ENCODE measurements around the gene KCNC1. TPM values are rescaled to one million over a fixed set of nuclear protein-coding genes. Genes with fewer than 3 reads are reported as not detected.
A peak's percentile ranks its signal among the peaks of the same experiment; 100 is the strongest.

KCNC1 gene
- total RNA-seq, 3 donors from 2014 or later = 0.29 to 0.66 (median 0.34) TPM

DNA sequence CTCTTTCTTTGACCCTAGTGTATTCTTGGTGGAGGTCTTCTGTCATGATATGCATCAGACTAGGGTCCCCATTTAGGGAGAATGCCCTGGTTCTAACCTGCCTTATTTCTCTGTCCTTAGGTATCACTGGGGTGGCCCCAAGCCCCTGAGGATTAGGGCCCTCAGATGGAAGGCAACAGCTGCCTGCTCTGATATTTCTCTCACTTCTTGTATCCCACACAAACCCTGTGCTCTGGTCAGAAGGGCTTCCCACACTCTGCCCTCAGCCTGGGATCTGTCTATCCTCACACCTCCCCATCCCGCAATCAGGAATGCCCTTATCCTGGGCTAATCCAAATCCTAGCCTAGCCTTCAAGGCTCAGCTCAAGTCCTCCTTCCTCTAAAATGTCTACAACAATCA, 75.5 kb downstream of the KCNC1 start:
- no peak overlapping the region for H3K4me3 ChIP-seq
- H3K36me3 ChIP-seq (ENCODE audit: low read depth) = no peaks in the 10 kb centered on the region
- H3K9me3 ChIP-seq = no peaks in the 10 kb centered on the region
- DNase-seq (no peak), ATAC-seq (no peak)
- no peak for TF ChIP-seq CTCF (IDR thresholded peaks at IDR 0.05)
- intact Hi-C loops (cut with DNase I, micrococcal nuclease) = no loop called here
- peaks cover 15% of the 10 kb centered on the region for H3K4me1 ChIP-seq (ENCODE audit: low read depth)

DNA sequence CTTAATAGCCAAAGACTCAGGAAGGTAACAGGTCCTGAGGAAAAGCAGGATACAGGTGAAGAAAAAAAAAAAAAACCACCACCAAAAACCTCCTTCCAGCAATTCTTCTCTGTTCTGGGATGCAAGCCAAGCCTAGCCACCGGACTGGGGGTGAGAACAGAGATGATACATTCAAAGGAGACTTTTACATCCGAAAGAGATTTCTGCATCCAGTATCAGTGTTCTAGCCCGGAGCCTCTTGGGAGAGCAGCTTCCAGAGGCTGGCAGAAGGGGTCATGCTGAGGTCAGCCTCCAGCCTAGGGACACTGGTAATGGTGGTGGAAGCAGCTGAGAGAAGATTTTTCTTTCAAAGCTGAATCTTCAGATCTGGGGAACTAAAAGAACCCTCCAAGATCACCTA, 76.2 kb downstream of the KCNC1 start:
- TF ChIP-seq CTCF (IDR thresholded peaks at IDR 0.05) = no peak
- DNase-seq = no peak
- peaks cover 15% of the 10 kb centered on the region for H3K4me1 ChIP-seq (ENCODE audit: low read depth)
- no peak for ATAC-seq
- no peaks in the 10 kb centered on the region for H3K9me3 ChIP-seq
- H3K36me3 ChIP-seq (ENCODE audit: low read depth) = no peaks in the 10 kb centered on the region
- no peak overlapping the region for H3K4me3 ChIP-seq
- intact Hi-C loops (cut with DNase I, micrococcal nuclease) = no loop called here

- ATAC-seq (no peak), DNase-seq (no peak)
- no peaks in the 10 kb centered on the region for H3K9me3 ChIP-seq
- no peak overlapping the region for H3K4me3 ChIP-seq
- intact Hi-C loops (cut with DNase I, micrococcal nuclease) = no loop called here
- peaks cover 15% of the 10 kb centered on the region for H3K4me1 ChIP-seq (ENCODE audit: low read depth)
- TF ChIP-seq CTCF (IDR thresholded peaks at IDR 0.05) = no peak
- H3K36me3 ChIP-seq (ENCODE audit: low read depth) = no peaks in the 10 kb centered on the region
These were observed 76.8 kb downstream of the KCNC1 start for GRCh38 chr11:17811352-17811751.

GRCh38 chr11:17812091-17812864, 77.7 kb downstream of the KCNC1 start:
- intact Hi-C loops (cut with DNase I, micrococcal nuclease) = no loop called here
- TF ChIP-seq CTCF (IDR thresholded peaks at IDR 0.05) = no peak
- ATAC-seq (peak; percentile 86), DNase-seq (peak in 2 of 3 donors; percentile 18 to 31)
- peaks cover 15% of the 10 kb centered on the region for H3K4me1 ChIP-seq (ENCODE audit: low read depth)
- H3K36me3 ChIP-seq (ENCODE audit: low read depth) = no peaks in the 10 kb centered on the region
- H3K9me3 ChIP-seq = no peaks in the 10 kb centered on the region
- no peak overlapping the region for H3K4me3 ChIP-seq

- intact Hi-C loops (cut with DNase I, micrococcal nuclease) = no loop called here
- no peaks in the 10 kb centered on the region for H3K9me3 ChIP-seq
- ATAC-seq (no peak), DNase-seq (peak in 1 of 3 donors; percentile 6)
- no peak overlapping the region for H3K4me3 ChIP-seq
- H3K36me3 ChIP-seq (ENCODE audit: low read depth) = no peaks in the 10 kb centered on the region
- no peak for TF ChIP-seq CTCF (IDR thresholded peaks at IDR 0.05)
- peaks cover 15% of the 10 kb centered on the region for H3K4me1 ChIP-seq (ENCODE audit: low read depth)
These were observed 78.2 kb downstream of the KCNC1 start for GRCh38 chr11:17812865-17813187.
